Adipocyte (in vitro differentiated cells): ENCODE results near the gene PRSS53.

Experiments used
- DNase-seq: peaks from one replicate; pipeline ENCODE4 v3.0.0-alpha.2; 2015; ENCODE audit warnings: low read depth
- H3K27me3 ChIP-seq: replicated peaks from 2 replicates; pipeline ENCODE4 v1.7.0; 2013; ENCODE audit warnings: mild to moderate bottlenecking, low read length, moderate library complexity; ENCODE audit not compliant: control insufficient read depth, insufficient read depth
- H3K36me3 ChIP-seq: 2 replicates; pipeline ENCODE4 v1.7.0; 2013; ENCODE audit warnings: low read length, mild to moderate bottlenecking, moderate library complexity; ENCODE audit not compliant: control insufficient read depth, insufficient read depth, severe bottlenecking
- H3K4me1 ChIP-seq: 2 replicates; pipeline ENCODE4 v1.7.0; 2013; ENCODE audit warnings: mild to moderate bottlenecking, low read length, moderate library complexity; ENCODE audit not compliant: control insufficient read depth, insufficient read depth
- H3K4me3 ChIP-seq: 2 replicates; pipeline ENCODE4 v1.7.0; 2013; ENCODE audit warnings: mild to moderate bottlenecking, low read length, moderate library complexity
- H3K9ac ChIP-seq: 2 replicates; pipeline ENCODE4 v1.7.0; 2013; ENCODE audit warnings: mild to moderate bottlenecking, low read length, moderate library complexity
- H3K9me3 ChIP-seq: 2 replicates; pipeline ENCODE4 v1.7.0; 2013; ENCODE audit warnings: mild to moderate bottlenecking, low read length, moderate library complexity; ENCODE audit not compliant: control insufficient read depth

The PRSS53 gene

GRCh38 chr16:31080756-31081419, 7.9 kb downstream of the PRSS53 start:
- H3K27me3 ChIP-seq = no peaks in the 10 kb centered on the region
- DNase-seq = no peak
- H3K9ac ChIP-seq = no peak overlapping the region
- peaks cover 53% of the 10 kb centered on the region for H3K36me3 ChIP-seq
- H3K9me3 ChIP-seq = no peaks in the 10 kb centered on the region
- H3K4me3 ChIP-seq = no peak overlapping the region
- peaks cover 11% of the 10 kb centered on the region for H3K4me1 ChIP-seq

DNA sequence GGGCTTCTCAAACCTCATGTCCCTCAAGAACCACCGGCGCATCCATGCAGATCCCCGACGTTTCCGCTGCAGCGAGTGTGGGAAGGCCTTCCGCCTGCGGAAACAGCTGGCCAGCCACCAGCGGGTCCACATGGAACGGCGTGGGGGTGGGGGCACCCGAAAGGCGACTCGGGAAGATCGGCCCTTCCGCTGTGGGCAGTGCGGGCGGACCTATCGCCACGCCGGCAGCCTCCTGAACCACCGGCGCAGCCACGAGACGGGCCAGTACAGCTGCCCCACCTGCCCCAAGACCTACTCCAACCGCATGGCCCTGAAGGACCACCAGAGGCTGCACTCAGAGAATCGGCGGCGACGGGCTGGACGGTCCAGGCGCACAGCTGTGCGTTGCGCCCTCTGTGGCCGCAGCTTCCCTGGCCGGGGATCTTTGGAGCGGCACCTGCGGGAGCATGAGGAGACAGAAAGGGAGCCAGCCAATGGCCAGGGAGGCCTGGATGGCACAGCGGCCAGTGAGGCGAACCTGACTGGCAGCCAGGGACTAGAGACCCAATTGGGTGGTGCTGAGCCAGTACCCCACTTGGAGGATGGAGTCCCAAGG, 8.6 kb downstream of the PRSS53 start:
- Histone ChIP-seq H3K4me3 (no peak overlapping the region), H3K4me1 (peaks cover 11% of the 10 kb centered on the region), H3K9me3 (no peaks in the 10 kb centered on the region), H3K36me3 (peaks cover 53% of the 10 kb centered on the region), H3K27me3 (no peaks in the 10 kb centered on the region), H3K9ac (no peak overlapping the region)
- no peak for DNase-seq

GRCh38 chr16:31079342-31079944, 9.3 kb downstream of the PRSS53 start:
- Histone ChIP-seq H3K9me3 (no peaks in the 10 kb centered on the region), H3K4me3 (no peak overlapping the region), H3K9ac (no peak overlapping the region), H3K4me1 (peaks cover 14% of the 10 kb centered on the region), H3K36me3 (peaks cover 49% of the 10 kb centered on the region), H3K27me3 (no peaks in the 10 kb centered on the region)
- no peak for DNase-seq

DNA sequence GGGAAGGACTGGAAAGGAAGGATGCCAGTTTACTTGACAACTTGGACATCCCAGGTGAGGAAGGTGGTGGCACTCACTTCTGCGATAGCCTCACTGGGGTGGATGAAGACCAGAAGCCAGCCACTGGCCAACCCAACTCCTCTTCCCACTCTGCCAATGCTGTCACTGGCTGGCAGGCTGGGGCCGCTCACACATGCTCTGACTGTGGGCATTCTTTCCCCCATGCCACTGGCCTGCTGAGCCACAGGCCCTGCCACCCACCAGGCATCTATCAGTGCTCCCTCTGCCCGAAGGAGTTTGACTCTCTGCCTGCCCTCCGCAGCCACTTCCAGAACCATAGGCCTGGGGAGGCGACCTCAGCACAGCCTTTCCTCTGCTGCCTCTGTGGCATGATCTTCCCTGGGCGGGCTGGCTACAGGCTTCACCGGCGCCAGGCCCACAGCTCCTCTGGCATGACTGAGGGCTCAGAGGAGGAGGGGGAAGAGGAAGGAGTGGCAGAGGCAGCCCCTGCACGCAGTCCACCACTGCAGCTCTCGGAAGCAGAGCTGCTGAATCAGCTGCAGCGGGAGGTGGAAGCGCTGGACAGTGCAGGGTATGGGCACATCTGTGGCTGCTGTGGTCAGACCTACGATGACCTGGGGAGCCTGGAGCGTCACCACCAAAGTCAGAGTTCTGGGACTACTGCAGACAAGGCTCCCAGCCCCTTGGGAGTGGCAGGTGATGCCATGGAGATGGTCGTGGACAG, 10.0 kb downstream of the PRSS53 start:
- no peaks in the 10 kb centered on the region for H3K27me3 ChIP-seq
- no peak overlapping the region for H3K9ac ChIP-seq
- H3K36me3 ChIP-seq = peaks cover 45% of the 10 kb centered on the region
- H3K4me1 ChIP-seq = peaks cover 14% of the 10 kb centered on the region
- no peak for DNase-seq
- H3K4me3 ChIP-seq = no peak overlapping the region
- no peaks in the 10 kb centered on the region for H3K9me3 ChIP-seq

- Histone ChIP-seq H3K4me3 (no peak overlapping the region), H3K9ac (no peak overlapping the region), H3K27me3 (no peaks in the 10 kb centered on the region), H3K36me3 (peaks cover 44% of the 10 kb centered on the region), H3K9me3 (no peaks in the 10 kb centered on the region), H3K4me1 (peaks cover 8% of the 10 kb centered on the region)
- DNase-seq = no peak
Observed at GRCh38 chr16:31077592-31078396, 10.9 kb downstream of the PRSS53 start.

DNA sequence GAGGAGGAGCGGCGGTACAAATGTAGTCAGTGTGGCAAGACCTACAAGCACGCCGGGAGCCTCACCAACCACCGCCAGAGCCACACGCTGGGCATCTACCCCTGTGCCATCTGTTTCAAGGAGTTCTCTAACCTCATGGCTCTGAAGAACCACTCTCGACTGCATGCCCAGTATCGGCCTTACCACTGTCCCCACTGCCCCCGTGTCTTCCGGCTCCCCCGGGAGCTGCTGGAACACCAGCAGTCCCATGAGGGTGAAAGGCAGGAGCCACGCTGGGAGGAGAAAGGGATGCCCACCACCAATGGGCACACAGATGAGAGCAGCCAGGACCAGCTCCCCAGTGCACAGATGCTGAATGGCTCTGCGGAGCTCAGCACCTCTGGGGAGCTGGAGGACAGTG, 11.7 kb downstream of the PRSS53 start:
- no peaks in the 10 kb centered on the region for H3K9me3 ChIP-seq
- DNase-seq = no peak
- no peak overlapping the region for H3K9ac ChIP-seq
- no peaks in the 10 kb centered on the region for H3K27me3 ChIP-seq
- peaks cover 7% of the 10 kb centered on the region for H3K4me1 ChIP-seq
- H3K36me3 ChIP-seq = peaks cover 44% of the 10 kb centered on the region
- H3K4me3 ChIP-seq = no peak overlapping the region

DNA sequence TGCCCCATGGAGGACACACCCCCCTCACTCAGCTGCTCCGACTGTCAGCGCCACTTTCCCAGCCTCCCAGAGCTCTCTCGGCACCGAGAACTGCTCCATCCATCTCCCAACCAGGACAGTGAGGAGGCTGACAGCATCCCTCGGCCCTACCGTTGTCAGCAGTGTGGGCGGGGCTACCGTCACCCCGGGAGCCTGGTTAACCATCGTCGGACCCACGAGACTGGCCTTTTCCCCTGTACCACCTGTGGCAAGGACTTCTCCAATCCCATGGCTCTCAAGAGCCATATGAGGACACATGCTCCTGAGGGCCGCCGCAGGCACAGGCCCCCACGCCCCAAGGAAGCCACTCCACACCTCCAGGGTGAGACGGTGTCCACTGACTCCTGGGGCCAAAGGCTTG, 12.4 kb downstream of the PRSS53 start:
- peaks cover 44% of the 10 kb centered on the region for H3K36me3 ChIP-seq

DNA sequence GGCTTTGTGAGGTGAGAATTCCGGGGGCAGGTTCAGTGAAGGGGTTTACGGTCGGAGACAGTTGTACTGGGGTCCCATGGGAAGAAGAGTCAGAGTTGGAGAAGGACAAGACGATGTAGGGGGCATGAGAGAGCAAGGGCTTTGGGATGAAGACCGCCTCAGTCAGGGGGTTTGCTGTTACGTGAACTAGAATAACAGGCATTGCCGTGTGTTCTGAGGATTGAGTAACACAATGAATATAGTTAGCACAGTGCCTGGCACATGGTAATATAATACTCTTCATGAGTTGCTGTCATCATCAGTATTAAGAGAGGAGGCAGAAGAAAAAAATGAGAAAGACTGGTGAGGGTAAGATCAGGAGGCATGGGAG, 13.9 kb downstream of the PRSS53 start:
- H3K9ac ChIP-seq = peak overlapping the region; percentile 97
- peak; percentile 64 for DNase-seq
- no peaks in the 10 kb centered on the region for H3K27me3 ChIP-seq
- H3K4me3 ChIP-seq = peak overlapping the region; percentile 99
- no peaks in the 10 kb centered on the region for H3K9me3 ChIP-seq
- H3K36me3 ChIP-seq = peaks cover 34% of the 10 kb centered on the region
- H3K4me1 ChIP-seq = peaks cover 13% of the 10 kb centered on the region

More for the DNA sequence above, 12.4 kb downstream of the PRSS53 start:
- Histone ChIP-seq H3K4me1 (peaks cover 13% of the 10 kb centered on the region), H3K27me3 (no peaks in the 10 kb centered on the region), H3K9me3 (no peaks in the 10 kb centered on the region), H3K4me3 (no peak overlapping the region), H3K9ac (no peak overlapping the region)
- no peak for DNase-seq

DNA sequence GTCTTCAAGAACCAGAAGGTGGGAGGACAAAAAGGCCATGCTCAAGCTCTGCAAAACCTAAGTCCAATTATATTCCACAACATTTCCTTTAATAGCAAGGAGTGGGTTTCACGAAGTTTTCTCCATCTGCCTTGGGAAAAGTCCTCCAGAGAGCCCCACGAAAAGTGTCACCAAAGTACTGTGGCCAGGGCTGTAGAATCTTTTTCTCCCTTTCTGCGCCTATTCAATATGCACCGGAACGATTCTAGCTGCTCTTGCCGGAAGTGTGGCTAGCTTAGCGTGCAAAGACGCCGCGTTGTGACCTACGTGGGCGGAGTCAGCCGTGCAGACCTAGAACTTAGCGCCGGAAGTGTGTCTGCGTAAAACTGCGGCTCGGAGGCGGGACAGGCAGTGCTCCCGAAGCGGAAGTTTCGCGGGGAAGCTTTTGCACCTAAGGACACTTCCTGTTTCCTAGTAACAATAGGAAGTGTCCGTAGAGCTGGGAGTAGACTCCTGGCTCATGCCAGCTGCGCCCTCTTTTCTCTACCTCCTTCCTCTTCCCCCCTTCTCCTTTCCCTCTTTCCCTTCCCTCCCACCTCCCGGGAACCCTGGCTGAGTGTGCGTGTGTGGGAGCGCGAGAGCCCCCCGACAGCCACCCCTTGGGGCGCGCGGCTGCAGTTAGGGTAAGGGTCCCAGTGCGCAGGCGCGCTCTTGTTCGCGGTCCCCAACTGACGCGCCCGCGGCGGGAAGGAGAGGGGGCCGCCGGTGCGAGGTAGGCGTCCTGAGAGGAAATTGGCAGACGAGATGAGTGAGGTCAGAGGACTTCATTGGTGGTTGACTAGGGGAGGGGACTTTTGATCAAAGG, 14.6 kb downstream of the PRSS53 start, which contains the start of the genes ZNF646 and ZNF668:
ZNF646 (plus strand) TSS at position 453 of the 844 bp plus-strand sequence. CDS start 1,903 bp downstream, outside the sequence.
ZNF668 (minus strand) TSS at position 271 of the 844 bp plus-strand sequence. CDS start 9,781 bp downstream, outside the sequence.
- H3K27me3 ChIP-seq = no peaks in the 10 kb centered on the region
- peak; percentile 100 for DNase-seq
- peaks cover 13% of the 10 kb centered on the region for H3K4me1 ChIP-seq
- peak within 1 kb of the TSS; percentile 99 for H3K4me3 ChIP-seq
- peak within 1 kb of the TSS; percentile 97 for H3K9ac ChIP-seq
- H3K9me3 ChIP-seq = no peaks in the 10 kb centered on the region
- H3K36me3 ChIP-seq = peaks cover 28% of the 10 kb centered on the region
